Measurements from ENCODE around the gene ATOH8. TPM values are rescaled to one million over a fixed set of nuclear protein-coding genes. Genes with fewer than 3 reads are reported as not detected.

ATOH8 gene
- total and polyA plus RNA-seq, 8 donors, result 1.7 to 13.9 (median 3.5) TPM

DNA sequence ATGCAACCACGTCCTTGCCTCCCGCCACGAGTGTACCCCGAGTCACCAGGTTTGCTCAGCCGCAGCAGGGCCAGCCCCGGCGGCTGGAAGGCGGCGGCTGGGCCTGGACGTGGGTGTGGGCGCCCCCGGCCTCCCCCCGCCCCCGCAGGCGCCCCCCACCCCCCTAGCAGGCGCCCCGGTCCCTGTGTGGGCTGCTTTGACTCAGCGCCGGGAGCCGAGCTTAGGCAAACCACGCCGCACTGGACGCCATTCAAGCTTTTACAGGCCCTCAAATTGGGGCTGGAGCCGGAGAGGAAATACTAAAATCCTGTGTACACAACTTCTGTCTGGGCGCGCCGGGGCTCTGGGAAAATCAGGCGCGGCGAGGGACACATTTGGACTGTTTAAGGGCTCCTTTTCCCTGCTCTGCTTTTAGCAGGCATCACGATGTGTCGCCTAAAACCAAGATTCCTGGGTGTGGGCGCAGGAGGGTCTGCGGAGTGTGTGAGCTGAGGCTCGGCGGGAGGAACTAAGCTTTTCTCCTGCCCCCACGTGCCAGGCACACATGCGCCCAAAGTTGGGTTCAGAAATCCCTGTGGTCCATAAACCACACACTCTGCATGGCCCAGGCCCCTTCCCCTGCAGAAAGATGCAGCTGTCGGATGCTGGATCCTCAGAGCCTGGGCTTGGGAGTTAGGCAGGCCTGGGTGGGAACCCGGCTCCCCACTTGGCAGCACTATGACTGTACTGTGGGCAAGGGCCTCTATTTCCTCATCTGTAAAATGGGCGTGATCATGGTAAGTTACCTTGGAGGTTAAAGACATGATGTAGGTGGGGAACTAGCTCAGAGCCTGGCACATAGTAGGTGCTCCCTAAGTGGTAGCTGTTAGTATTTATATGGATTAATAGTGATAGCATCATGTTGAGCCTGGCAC is 57.6 kb downstream of the ATOH8 start:
- no peaks in the 10 kb centered on the region for H3K4me1 ChIP-seq
- WGBS, 2 donors, result 68 to 71% methylated on average over 29 to 41 of the region's 41 CpGs
- no peak for FAIRE-seq
- DNase-seq, result no peak
- H3K9me3 ChIP-seq, result no peaks in the 10 kb centered on the region
- H3K36me3 ChIP-seq, result no peaks in the 10 kb centered on the region
- ATAC-seq, result no peak
- H3K27me3 ChIP-seq, result no peaks in the 10 kb centered on the region
- no peak overlapping the region for H3K27ac ChIP-seq
- no peak for TF ChIP-seq CTCF (IDR thresholded peaks at IDR 0.05)
- no peak overlapping the region for H3K4me3 ChIP-seq
- intact Hi-C loops (cut with DNase I), result loop anchor here in 2 of 3 donors (5.0 kb wide), 3 partner anchors 59 to 79 kb away; partner anchors contain the start of gene ATOH8 (in 1 of the 2)

DNA sequence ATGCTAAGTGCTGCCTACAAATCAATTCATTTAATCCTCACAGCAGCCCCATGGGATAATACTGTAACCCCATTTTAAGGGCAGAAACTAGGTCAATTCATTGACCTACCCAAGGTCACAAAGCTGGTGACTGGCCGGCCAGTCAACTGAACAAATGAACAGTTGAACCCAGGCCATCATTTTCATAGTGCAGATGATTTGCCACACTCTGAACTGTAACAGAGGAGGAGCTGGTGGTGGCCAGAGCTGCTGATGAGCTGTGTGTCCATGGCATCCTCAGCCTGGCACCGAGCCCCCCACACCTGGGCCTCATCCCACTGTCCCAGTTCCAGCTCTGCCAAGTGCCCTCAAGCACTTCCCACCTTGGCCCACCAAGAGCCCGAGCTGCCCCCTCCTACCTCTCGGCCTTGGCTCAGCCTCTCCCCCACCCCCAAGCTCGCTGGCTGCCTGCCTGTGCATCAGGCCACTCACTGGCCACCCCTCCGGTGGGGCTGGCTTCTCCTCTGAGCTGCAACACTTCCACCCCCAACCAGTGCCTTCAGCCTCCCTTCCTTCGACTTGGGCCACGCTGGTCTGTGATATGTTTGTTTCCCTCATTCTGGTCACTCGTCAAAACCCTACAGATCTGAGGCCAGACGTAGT is 58.4 kb downstream of the ATOH8 start:
- FAIRE-seq, result no peak
- ATAC-seq, result no peak
- H3K4me1 ChIP-seq, result no peaks in the 10 kb centered on the region
- H3K4me3 ChIP-seq, result no peak overlapping the region
- intact Hi-C loops (cut with DNase I), result loop anchor here in 2 of 3 donors (5.0 kb wide), 3 partner anchors 60 to 80 kb away; partner anchors contain the start of gene ATOH8 (in 1 of the 2)
- no peak overlapping the region for H3K27ac ChIP-seq
- WGBS, 2 donors, result 79 to 82% methylated on average over 10 of the region's 10 CpGs
- H3K36me3 ChIP-seq, result no peaks in the 10 kb centered on the region
- TF ChIP-seq CTCF (IDR thresholded peaks at IDR 0.05), result no peak
- H3K9me3 ChIP-seq, result no peaks in the 10 kb centered on the region
- DNase-seq, result peak in 1 of 6 donors; percentile 70
- no peaks in the 10 kb centered on the region for H3K27me3 ChIP-seq

DNA sequence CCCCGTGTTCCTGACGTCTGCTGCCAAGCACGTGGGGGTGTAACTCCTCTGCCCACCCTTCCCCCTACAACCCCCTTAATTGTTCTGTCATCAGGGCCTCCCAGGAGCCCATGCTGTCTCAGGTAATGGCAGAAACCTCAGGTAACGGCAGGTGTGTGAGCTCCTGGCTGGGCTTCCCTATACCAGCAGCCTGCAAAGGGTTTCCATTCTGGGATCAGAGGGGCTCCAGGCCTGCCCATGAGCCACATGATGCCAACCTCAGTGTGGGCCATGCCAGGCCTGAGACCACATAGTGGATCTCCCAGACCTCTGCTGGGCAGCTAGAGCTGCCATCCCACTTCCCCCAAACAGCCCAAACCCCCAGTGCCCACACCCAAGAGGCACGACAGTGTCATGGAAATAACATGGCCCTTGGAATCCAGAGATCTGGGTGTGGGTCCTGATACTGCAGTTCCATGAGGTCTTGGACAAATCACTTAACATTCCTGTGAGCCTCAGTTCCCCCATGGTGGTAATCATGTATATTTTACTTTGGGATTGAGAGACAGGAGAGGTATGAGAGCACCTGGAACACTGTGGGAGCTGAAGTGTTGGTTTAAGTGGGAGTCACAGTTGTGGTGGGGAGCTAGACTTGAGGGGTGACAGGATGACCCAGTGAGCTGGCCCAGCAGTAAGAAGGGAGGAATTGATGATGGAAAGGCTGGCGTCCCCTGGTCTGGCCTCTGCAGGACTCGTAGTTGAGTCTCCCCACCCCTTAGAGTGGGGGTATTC is 59.6 kb downstream of the ATOH8 start:
- 75 to 81% methylated on average over 7 of the region's 7 CpGs for WGBS, 2 donors
- no peak for ATAC-seq

More for the DNA sequence above, 59.6 kb downstream of the ATOH8 start:
- no peak overlapping the region for H3K4me3 ChIP-seq
- FAIRE-seq, result no peak
- no peaks in the 10 kb centered on the region for H3K4me1 ChIP-seq
- intact Hi-C loops (cut with DNase I), result loop anchor here in 2 of 3 donors (5.0 kb wide), 3 partner anchors 61 to 81 kb away; partner anchors contain the start of gene ATOH8 (in 1 of the 2)
- no peak for TF ChIP-seq CTCF (IDR thresholded peaks at IDR 0.05)
- H3K27me3 ChIP-seq, result no peaks in the 10 kb centered on the region
- H3K27ac ChIP-seq, result no peak overlapping the region
- no peak for DNase-seq
- no peaks in the 10 kb centered on the region for H3K9me3 ChIP-seq
- no peaks in the 10 kb centered on the region for H3K36me3 ChIP-seq

All from pancreas (tissue), 10 donors.